Endothelial cell of umbilical vein (primary cell): ENCODE results near the gene NUDCD3. TPM values are rescaled to one million over a fixed set of nuclear protein-coding genes. Genes with fewer than 3 reads are reported as not detected.

ENCODE experiments used
- BruUV-seq: library from RNA; stranded (reverse); fragments of 400-500 nt; replicated peaks from 2 replicates; lab custom pipeline; 2021; lab: Mats Ljungman, UMichigan
- CTCF ChIA-PET: fragments of 300-600, 350-600 bp; sonication (Branson Sonifier 250); formaldehyde crosslinking; loops from one replicate; lab custom pipeline; 2021; ENCODE audit warnings: antibody characterized with exemption, inconsistent platforms; lab: Charles Lee
- POLR2A ChIA-PET: fragments of 300-600, 350-600 bp; sonication (Branson Sonifier 250); formaldehyde crosslinking; loops from one replicate; lab custom pipeline; 2021; ENCODE audit warnings: antibody characterized with exemption, inconsistent platforms; lab: Charles Lee
- DNase-seq: peaks from one replicate; pipeline ENCODE4 v3.0.0-alpha.2; 2011; ENCODE audit warnings: low read depth, low spot score
- FAIRE-seq: peaks from 2 replicates; lab custom pipeline; 2011; peaks lifted over from hg19 to GRCh38; lab: Jason Lieb, UNC
- H2AFZ ChIP-seq: 2 replicates; pipeline ENCODE4 v1.6.0; 2012; ENCODE audit warnings: low read depth, low read length, control low read depth, inconsistent platforms
- H3K27ac ChIP-seq: 2 replicates; pipeline ENCODE4 v1.5.1; 2011; ENCODE audit warnings: low read depth, mild to moderate bottlenecking, control low read depth, low read length, moderate library complexity; ENCODE audit not compliant: insufficient read depth
- H3K27me3 ChIP-seq, 2 experiments: 2 replicates each; pipeline versions ENCODE4 v1.6.0 to v1.6.1; 2011; ENCODE audit warnings: low read length in 2 of 2, mixed read lengths in 1 of 2; ENCODE audit not compliant: control insufficient read depth in 2 of 2, insufficient read depth in 2 of 2
- H3K36me3 ChIP-seq, 2 experiments: 2 replicates in 1 of 2; 3 replicates in 1 of 2; pipeline ENCODE4 v1.5.1; 2011; ENCODE audit warnings: low read length in 2 of 2, mild to moderate bottlenecking in 1 of 2, moderate library complexity in 1 of 2; ENCODE audit not compliant: control insufficient read depth in 2 of 2, insufficient read depth in 2 of 2; ENCODE audit errors: extremely low read depth in 1 of 2
- H3K4me1 ChIP-seq: 3 replicates; pipeline ENCODE4 v1.5.1; 2011; ENCODE audit warnings: mild to moderate bottlenecking, low read length; ENCODE audit not compliant: control insufficient read depth, insufficient read depth; ENCODE audit errors: extremely low read depth
- H3K4me2 ChIP-seq: 2 replicates; pipeline ENCODE4 v1.6.1; 2011; ENCODE audit warnings: low read length, control low read depth, mixed read lengths; ENCODE audit not compliant: insufficient read depth
- H3K4me3 ChIP-seq, 3 experiments: fragments of 200-600 bp in 1 of 3; sonication (generic), shearing (Covaris generic) in 1 of 3; replicated peaks in 1 of 3; 2 replicates each; pipeline ENCODE4 v1.5.1; 2011 to 2016; ENCODE audit warnings: control low read depth in 3 of 3, low read length in 3 of 3, mild to moderate bottlenecking in 2 of 3, inconsistent platforms in 1 of 3, low read depth in 1 of 3, moderate library complexity in 1 of 3; ENCODE audit not compliant: insufficient read depth in 1 of 3
- H3K79me2 ChIP-seq: 2 replicates; pipeline ENCODE4 v1.6.0; 2012; ENCODE audit warnings: low read length, inconsistent platforms; ENCODE audit not compliant: control insufficient read depth, insufficient read depth
- H3K9ac ChIP-seq: replicated peaks from 2 replicates; pipeline ENCODE3; 2011; ENCODE audit warnings: low read length, control low read depth; ENCODE audit not compliant: insufficient read depth; ENCODE audit errors: extremely low read depth
- H3K9me1 ChIP-seq: replicated peaks from 3 replicates; pipeline ENCODE4 v1.6.0; 2011; ENCODE audit warnings: mild to moderate bottlenecking, low read length; ENCODE audit not compliant: control insufficient read depth, insufficient read depth; ENCODE audit errors: extremely low read depth
- H3K9me3 ChIP-seq: replicated peaks from 2 replicates; pipeline ENCODE4 v1.5.1; 2012; ENCODE audit warnings: low read length, inconsistent platforms; ENCODE audit not compliant: control insufficient read depth, insufficient read depth
- H4K20me1 ChIP-seq: replicated peaks from 2 replicates; pipeline ENCODE3; 2011; ENCODE audit warnings: mild to moderate bottlenecking, low read length; ENCODE audit not compliant: control insufficient read depth, insufficient read depth; ENCODE audit errors: extremely low read depth
- EZH2 ChIP-seq: IDR thresholded peaks from 2 replicates; pipeline ENCODE4 v1.6.1; 2012; ENCODE audit warnings: borderline replicate concordance, low read depth, mild to moderate bottlenecking, moderate library complexity, low read length, inconsistent platforms; ENCODE audit not compliant: severe bottlenecking
- FOS ChIP-seq: IDR thresholded peaks from 2 replicates; pipeline ENCODE4 v1.6.1; 2011; ENCODE audit warnings: mild to moderate bottlenecking, low read length, moderate library complexity, borderline replicate concordance; ENCODE audit not compliant: insufficient read depth
- GATA2 ChIP-seq: IDR thresholded peaks from 2 replicates; pipeline ENCODE4 v1.7.0; 2011; ENCODE audit warnings: low read depth, mild to moderate bottlenecking, moderate library complexity, mixed read lengths, low read length; ENCODE audit not compliant: insufficient read length, insufficient read depth
- JUN ChIP-seq: IDR thresholded peaks from 2 replicates; pipeline ENCODE4 v1.6.1; 2011; ENCODE audit warnings: borderline replicate concordance, low read depth; ENCODE audit not compliant: insufficient read length, insufficient read depth
- MYC ChIP-seq: IDR thresholded peaks from one replicate; pipeline ENCODE4 v1.6.1; 2011; ENCODE audit warnings: mild to moderate bottlenecking, low read depth, low read length
- POLR2A ChIP-seq: IDR thresholded peaks from 2 replicates; pipeline ENCODE4 v1.6.1; 2012; ENCODE audit warnings: low read depth, mild to moderate bottlenecking, control low read depth, low read length
- POLR2AphosphoS5 ChIP-seq: IDR thresholded peaks from 2 replicates; pipeline ENCODE4 v1.6.1; 2012; ENCODE audit warnings: low read depth, mild to moderate bottlenecking, control low read depth, low read length, moderate library complexity; ENCODE audit not compliant: insufficient read depth
- dilution Hi-C: fragments of 300-500 bp; cut with MboI; formaldehyde crosslinking; loops from one replicate; pipeline ENCODE4 v1.15.0; 2019; ENCODE audit warnings: low sequenced_read_pairs; ENCODE audit not compliant: extremely low pct_ligation_motif_present
- intact Hi-C: fragments of 100-400 bp; cut with micrococcal nuclease; formaldehyde crosslinking; loops from one replicate; pipeline ENCODE4 v1.10.0; 2022
- polyA plus RNA-seq, 4 experiments: library from polyadenylated mRNA; depleted of rRNA in 3 of 4; stranded (reverse) in 3 of 4; unstranded in 1 of 4; fragments of >200 nt; gene quantifications; 2 replicates each; pipeline versions ENCODE4 v1.2.1 to v1.2.3, GENCODE V29; 2011 to 2012; ENCODE audit warnings: missing spikeins in 1 of 4
- total RNA-seq: library from RNA; stranded (reverse); gene quantifications from 2 replicates; pipeline ENCODE4 v1.2.3, GENCODE V29; 2021
- TF ChIP-seq, protein P1 (sequence below), 2 donors: IDR thresholded peaks; 1 replicate in 1 of 2; 2 replicates in 1 of 2; pipeline ENCODE4 v1.5.1; 2011; ENCODE audit warnings: low read length in 2 of 2, mild to moderate bottlenecking in 2 of 2, moderate library complexity in 2 of 2, control low read depth in 1 of 2, inconsistent platforms in 1 of 2, low read depth in 1 of 2; ENCODE audit not compliant: insufficient read depth in 1 of 2; ENCODE audit errors: extremely low read depth in 1 of 2
- TF ChIP-seq, protein P2 (sequence below): IDR thresholded peaks from 2 replicates; pipeline ENCODE4 v1.6.1; 2011; ENCODE audit not compliant: insufficient read depth, insufficient read length

Gene NUDCD3
- total and polyA plus RNA-seq, 2 donors (not counting 3 experiments of a cell fraction or from before 2014, with no cell fraction given), result 50.6 to 137 TPM

DNA sequence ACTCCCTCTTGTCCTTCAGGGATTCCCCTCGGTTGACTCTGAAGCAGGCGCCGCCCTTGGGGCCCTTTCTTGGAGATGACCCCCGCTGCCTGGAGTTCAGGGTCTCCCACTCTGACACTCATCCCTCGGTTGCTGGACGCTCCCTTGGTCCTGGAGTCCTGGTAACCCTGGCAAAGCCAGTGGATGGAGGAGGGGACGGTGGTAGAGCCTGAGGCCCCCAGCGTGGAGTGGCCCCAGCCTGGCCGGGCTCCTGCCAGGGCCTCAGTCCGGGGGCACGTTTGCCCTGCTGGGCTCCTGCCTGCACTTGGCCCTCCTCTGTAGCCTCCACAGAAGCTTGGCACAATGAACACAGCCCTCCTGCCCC, 155.7 kb downstream of the NUDCD3 start:
- Histone ChIP-seq H3K9me1 (no peaks in the 10 kb centered on the region), H3K27ac (no peak overlapping the region), H4K20me1 (no peaks in the 10 kb centered on the region), H3K9me3 (no peaks in the 10 kb centered on the region), H3K27me3 (peaks cover 8 to 9% of the 10 kb centered on the region in 2 experiments), H3K4me3 (no peak overlapping the region), H3K4me1 (no peaks in the 10 kb centered on the region), H3K4me2 (no peak overlapping the region), H3K36me3 (no peaks in the 10 kb centered on the region), H2AFZ (no peak overlapping the region), H3K9ac (no peak overlapping the region), H3K79me2 (no peaks in the 10 kb centered on the region)
- no peak for TF ChIP-seq POLR2AphosphoS5
- TF ChIP-seq, protein P1, sequence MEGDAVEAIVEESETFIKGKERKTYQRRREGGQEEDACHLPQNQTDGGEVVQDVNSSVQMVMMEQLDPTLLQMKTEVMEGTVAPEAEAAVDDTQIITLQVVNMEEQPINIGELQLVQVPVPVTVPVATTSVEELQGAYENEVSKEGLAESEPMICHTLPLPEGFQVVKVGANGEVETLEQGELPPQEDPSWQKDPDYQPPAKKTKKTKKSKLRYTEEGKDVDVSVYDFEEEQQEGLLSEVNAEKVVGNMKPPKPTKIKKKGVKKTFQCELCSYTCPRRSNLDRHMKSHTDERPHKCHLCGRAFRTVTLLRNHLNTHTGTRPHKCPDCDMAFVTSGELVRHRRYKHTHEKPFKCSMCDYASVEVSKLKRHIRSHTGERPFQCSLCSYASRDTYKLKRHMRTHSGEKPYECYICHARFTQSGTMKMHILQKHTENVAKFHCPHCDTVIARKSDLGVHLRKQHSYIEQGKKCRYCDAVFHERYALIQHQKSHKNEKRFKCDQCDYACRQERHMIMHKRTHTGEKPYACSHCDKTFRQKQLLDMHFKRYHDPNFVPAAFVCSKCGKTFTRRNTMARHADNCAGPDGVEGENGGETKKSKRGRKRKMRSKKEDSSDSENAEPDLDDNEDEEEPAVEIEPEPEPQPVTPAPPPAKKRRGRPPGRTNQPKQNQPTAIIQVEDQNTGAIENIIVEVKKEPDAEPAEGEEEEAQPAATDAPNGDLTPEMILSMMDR (IDR thresholded peaks at IDR 0.05; ENCODE audit: extremely low read depth in 1 of 2, insufficient read depth in 1 of 2, low read depth in 1 of 2, low read length in 2 of 2), result no peak
- no peak for TF ChIP-seq FOS
- no peak for TF ChIP-seq JUN
- TF ChIP-seq MYC, result no peak
- TF ChIP-seq EZH2, result no peak
- TF ChIP-seq GATA2, result no peak
- TF ChIP-seq, protein P2, sequence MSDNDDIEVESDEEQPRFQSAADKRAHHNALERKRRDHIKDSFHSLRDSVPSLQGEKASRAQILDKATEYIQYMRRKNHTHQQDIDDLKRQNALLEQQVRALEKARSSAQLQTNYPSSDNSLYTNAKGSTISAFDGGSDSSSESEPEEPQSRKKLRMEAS, result no peak
- no peak for TF ChIP-seq POLR2A
- POLR2A ChIA-PET, result no interaction called here
- FAIRE-seq (no peak), DNase-seq (no peak)
- no TSS peak for BruUV-seq
- dilution Hi-C loops, result no loop called here
- intact Hi-C loops, result no loop called here
- CTCF ChIA-PET, result interaction anchor here (1.2 kb wide), 1 partner anchor 14 kb away, joined by 3 read pairs; no protein-coding TSS in a partner anchor
